SK-N-SH treated with all-trans-retinoic acid at 6 μM for 48 hours (cell line): ENCODE measurements around the gene MAK.
"Not testable (repeated sequence)": the region's sequence is repeated elsewhere in the genome, so short reads cannot be mapped to it uniquely, and the experiment has no call there.

Experiments used
- ATAC-seq: fragments of 200-7000 bp; cut with Tn5 transposase; 3 replicates; pipeline ENCODE4 v1.9.1; 2020; ENCODE audit warnings: mild to moderate bottlenecking, moderate library complexity
- ARNTL ChIP-seq: fragments of 450-650 bp; formaldehyde crosslinking; IDR thresholded peaks from 2 replicates; pipeline ENCODE4 v1.5.0; 2020; ENCODE audit warnings: low read depth, mild to moderate bottlenecking, moderate library complexity, borderline replicate concordance
- BACH2 ChIP-seq: fragments of 250-450 bp; sonication (Bioruptor Pico); IDR thresholded peaks from 2 replicates; pipeline ENCODE4 v1.9.0; 2021; ENCODE audit warnings: mild to moderate bottlenecking, borderline replicate concordance
- CSDC2 ChIP-seq: fragments of 250-450 bp; sonication (Bioruptor Pico); IDR thresholded peaks from 2 replicates; pipeline ENCODE4 v1.5.0; 2020; ENCODE audit warnings: mild to moderate bottlenecking, moderate library complexity
- ESRRG ChIP-seq: fragments of 250-450 bp; sonication (Bioruptor Pico); IDR thresholded peaks from 2 replicates; pipeline ENCODE4 v1.6.1; 2021; ENCODE audit warnings: mild to moderate bottlenecking
- GLIS3 ChIP-seq: fragments of 250-450 bp; sonication (Bioruptor Pico); IDR thresholded peaks from 2 replicates; pipeline ENCODE4 v1.5.0; 2020; ENCODE audit warnings: mild to moderate bottlenecking, moderate library complexity
- OSR1 ChIP-seq: fragments of 250-450 bp; sonication (Bioruptor Pico); IDR thresholded peaks from 2 replicates; pipeline ENCODE4 v1.8.0; 2022; ENCODE audit warnings: moderate library complexity, mild to moderate bottlenecking, inconsistent platforms
- PPARA ChIP-seq: fragments of 250-450 bp; sonication (Bioruptor Pico); IDR thresholded peaks from 2 replicates; pipeline ENCODE4 v1.5.0; 2020; ENCODE audit warnings: mild to moderate bottlenecking, borderline replicate concordance
- RARB ChIP-seq: fragments of 250-450 bp; sonication (Bioruptor Pico); IDR thresholded peaks from 2 replicates; pipeline ENCODE4 v1.8.0; 2021; ENCODE audit warnings: mild to moderate bottlenecking, moderate library complexity
- SNAI2 ChIP-seq: fragments of 250-450 bp; sonication (Bioruptor Pico); IDR thresholded peaks from 2 replicates; pipeline ENCODE4 v1.5.0; 2020; ENCODE audit warnings: mild to moderate bottlenecking, moderate library complexity
- ZC3H10 ChIP-seq: fragments of 250-450 bp; sonication (Bioruptor Pico); IDR thresholded peaks from 2 replicates; pipeline ENCODE4 v1.5.1; 2021; ENCODE audit warnings: mild to moderate bottlenecking, moderate library complexity
- ZFP3 ChIP-seq: fragments of 250-450 bp; sonication (Bioruptor Pico); IDR thresholded peaks from 2 replicates; pipeline ENCODE4 v1.5.0; 2020; ENCODE audit warnings: mild to moderate bottlenecking, moderate library complexity
- ZFP30 ChIP-seq: fragments of 450-650 bp; formaldehyde crosslinking; IDR thresholded peaks from 2 replicates; pipeline ENCODE4 v1.5.0; 2022; ENCODE audit warnings: mild to moderate bottlenecking, moderate library complexity
- ZNF565 ChIP-seq: fragments of 450-650 bp; formaldehyde crosslinking; conservative IDR thresholded peaks from 2 replicates; pipeline ENCODE4 v1.5.0; 2020; ENCODE audit warnings: low read depth, mild to moderate bottlenecking, moderate library complexity
- ZNF8 ChIP-seq: fragments of 450-650 bp; formaldehyde crosslinking; IDR thresholded peaks from 2 replicates; pipeline ENCODE4 v1.5.0; 2020; ENCODE audit warnings: mild to moderate bottlenecking, moderate library complexity
- TF ChIP-seq, protein P1 (sequence below): fragments of 250-450 bp; sonication (Bioruptor Pico); IDR thresholded peaks from 2 replicates; pipeline ENCODE4 v1.8.0; 2021; ENCODE audit warnings: low read depth, mild to moderate bottlenecking, moderate library complexity, borderline replicate concordance
- TF ChIP-seq, protein P2 (sequence below): fragments of 250-450 bp; sonication (Bioruptor Pico); IDR thresholded peaks from 2 replicates; pipeline ENCODE4 v1.5.1; 2021; ENCODE audit warnings: mild to moderate bottlenecking, moderate library complexity
- TF ChIP-seq, protein P3 (sequence below): fragments of 250-450 bp; sonication (Bioruptor Pico); IDR thresholded peaks from 2 replicates; pipeline ENCODE4 v1.5.1; 2020; ENCODE audit warnings: low read depth, mild to moderate bottlenecking, moderate library complexity
- TF ChIP-seq, protein P4 (sequence below): fragments of 250-450 bp; sonication (Bioruptor Pico); IDR thresholded peaks from 2 replicates; pipeline ENCODE4 v1.8.0; 2020; ENCODE audit warnings: mild to moderate bottlenecking, moderate library complexity, borderline replicate concordance

MAK gene

DNA sequence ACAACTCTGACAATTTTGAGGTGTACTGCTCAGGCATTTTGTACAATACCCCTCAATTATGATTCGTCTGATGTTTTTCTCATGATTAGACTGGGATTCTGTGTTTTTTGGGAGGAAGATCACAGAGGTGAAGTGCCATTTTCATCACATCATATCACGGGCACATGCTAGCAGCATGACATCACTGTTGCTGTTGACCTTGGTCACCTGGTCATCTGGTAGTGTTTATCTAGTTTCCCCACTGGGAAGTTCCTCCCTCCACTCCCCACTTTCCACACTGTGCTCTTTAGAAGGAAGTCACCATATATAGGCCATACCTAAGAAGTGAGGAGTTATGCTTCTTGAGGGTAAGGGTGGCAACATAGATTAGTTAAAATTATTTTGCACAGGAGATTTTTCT, 22.7 kb upstream of the MAK start:
- TF ChIP-seq ZNF565 (CRISPR knock-in tag) (no peak), SNAI2 (CRISPR knock-in tag) (no peak), ZFP30 (CRISPR knock-in tag) (no peak), ARNTL (CRISPR knock-in tag) (no peak), ZFP3 (no peak), ZC3H10 (no peak)
- TF ChIP-seq, protein P1, sequence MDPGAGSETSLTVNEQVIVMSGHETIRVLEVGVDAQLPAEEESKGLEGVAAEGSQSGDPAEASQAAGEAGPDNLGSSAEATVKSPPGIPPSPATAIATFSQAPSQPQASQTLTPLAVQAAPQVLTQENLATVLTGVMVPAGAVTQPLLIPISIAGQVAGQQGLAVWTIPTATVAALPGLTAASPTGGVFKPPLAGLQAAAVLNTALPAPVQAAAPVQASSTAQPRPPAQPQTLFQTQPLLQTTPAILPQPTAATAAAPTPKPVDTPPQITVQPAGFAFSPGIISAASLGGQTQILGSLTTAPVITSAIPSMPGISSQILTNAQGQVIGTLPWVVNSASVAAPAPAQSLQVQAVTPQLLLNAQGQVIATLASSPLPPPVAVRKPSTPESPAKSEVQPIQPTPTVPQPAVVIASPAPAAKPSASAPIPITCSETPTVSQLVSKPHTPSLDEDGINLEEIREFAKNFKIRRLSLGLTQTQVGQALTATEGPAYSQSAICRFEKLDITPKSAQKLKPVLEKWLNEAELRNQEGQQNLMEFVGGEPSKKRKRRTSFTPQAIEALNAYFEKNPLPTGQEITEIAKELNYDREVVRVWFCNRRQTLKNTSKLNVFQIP: no peak
- TF ChIP-seq, protein P2, sequence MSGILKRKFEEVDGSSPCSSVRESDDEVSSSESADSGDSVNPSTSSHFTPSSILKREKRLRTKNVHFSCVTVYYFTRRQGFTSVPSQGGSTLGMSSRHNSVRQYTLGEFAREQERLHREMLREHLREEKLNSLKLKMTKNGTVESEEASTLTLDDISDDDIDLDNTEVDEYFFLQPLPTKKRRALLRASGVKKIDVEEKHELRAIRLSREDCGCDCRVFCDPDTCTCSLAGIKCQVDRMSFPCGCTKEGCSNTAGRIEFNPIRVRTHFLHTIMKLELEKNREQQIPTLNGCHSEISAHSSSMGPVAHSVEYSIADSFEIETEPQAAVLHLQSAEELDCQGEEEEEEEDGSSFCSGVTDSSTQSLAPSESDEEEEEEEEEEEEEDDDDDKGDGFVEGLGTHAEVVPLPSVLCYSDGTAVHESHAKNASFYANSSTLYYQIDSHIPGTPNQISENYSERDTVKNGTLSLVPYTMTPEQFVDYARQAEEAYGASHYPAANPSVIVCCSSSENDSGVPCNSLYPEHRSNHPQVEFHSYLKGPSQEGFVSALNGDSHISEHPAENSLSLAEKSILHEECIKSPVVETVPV (CRISPR knock-in tag): no peak
- TF ChIP-seq, all 23 proteins: peak for 0
- no peak for ATAC-seq

DNA sequence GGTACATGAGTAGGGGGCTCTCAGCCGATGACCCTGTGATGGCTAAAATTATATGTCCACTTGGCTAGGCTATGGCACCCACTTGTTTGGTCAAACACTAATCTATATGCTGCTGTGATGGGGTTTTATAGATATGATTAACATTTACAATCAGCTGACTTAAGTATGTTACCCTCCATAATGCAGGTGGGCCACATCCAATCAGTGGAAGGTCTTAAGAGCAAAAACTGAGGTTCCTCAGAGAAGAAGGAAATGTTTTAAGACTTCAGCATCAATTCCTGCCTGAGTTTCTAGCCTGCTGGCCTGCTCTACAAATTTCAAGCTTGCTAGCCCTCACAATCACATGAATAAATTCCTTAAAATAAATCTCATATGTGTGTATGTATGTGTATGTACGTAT, 18.9 kb upstream of the MAK start:
- no peak for TF ChIP-seq SNAI2 (CRISPR knock-in tag)
- no peak for TF ChIP-seq GLIS3 (CRISPR knock-in tag)
- TF ChIP-seq, protein P2 (CRISPR knock-in tag): no peak
- TF ChIP-seq OSR1 (CRISPR knock-in tag): no peak
- TF ChIP-seq ZNF8 (CRISPR knock-in tag): no peak
- TF ChIP-seq, protein P3, sequence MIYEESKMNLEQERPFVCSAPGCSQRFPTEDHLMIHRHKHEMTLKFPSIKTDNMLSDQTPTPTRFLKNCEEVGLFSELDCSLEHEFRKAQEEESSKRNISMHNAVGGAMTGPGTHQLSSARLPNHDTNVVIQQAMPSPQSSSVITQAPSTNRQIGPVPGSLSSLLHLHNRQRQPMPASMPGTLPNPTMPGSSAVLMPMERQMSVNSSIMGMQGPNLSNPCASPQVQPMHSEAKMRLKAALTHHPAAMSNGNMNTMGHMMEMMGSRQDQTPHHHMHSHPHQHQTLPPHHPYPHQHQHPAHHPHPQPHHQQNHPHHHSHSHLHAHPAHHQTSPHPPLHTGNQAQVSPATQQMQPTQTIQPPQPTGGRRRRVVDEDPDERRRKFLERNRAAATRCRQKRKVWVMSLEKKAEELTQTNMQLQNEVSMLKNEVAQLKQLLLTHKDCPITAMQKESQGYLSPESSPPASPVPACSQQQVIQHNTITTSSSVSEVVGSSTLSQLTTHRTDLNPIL (CRISPR knock-in tag): no peak
- no peak for TF ChIP-seq CSDC2 (CRISPR knock-in tag)
- no peak for TF ChIP-seq RARB
- TF ChIP-seq, protein P4, sequence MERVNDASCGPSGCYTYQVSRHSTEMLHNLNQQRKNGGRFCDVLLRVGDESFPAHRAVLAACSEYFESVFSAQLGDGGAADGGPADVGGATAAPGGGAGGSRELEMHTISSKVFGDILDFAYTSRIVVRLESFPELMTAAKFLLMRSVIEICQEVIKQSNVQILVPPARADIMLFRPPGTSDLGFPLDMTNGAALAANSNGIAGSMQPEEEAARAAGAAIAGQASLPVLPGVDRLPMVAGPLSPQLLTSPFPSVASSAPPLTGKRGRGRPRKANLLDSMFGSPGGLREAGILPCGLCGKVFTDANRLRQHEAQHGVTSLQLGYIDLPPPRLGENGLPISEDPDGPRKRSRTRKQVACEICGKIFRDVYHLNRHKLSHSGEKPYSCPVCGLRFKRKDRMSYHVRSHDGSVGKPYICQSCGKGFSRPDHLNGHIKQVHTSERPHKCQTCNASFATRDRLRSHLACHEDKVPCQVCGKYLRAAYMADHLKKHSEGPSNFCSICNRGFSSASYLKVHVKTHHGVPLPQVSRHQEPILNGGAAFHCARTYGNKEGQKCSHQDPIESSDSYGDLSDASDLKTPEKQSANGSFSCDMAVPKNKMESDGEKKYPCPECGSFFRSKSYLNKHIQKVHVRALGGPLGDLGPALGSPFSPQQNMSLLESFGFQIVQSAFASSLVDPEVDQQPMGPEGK (CRISPR knock-in tag): no peak
- TF ChIP-seq ARNTL (CRISPR knock-in tag): no peak
- TF ChIP-seq ZFP3: no peak
- no peak for TF ChIP-seq ZFP30 (CRISPR knock-in tag)
- no peak for TF ChIP-seq BACH2 (CRISPR knock-in tag)
- TF ChIP-seq ZNF565 (CRISPR knock-in tag): no peak
- TF ChIP-seq ESRRG: no peak
- ATAC-seq: no peak

DNA sequence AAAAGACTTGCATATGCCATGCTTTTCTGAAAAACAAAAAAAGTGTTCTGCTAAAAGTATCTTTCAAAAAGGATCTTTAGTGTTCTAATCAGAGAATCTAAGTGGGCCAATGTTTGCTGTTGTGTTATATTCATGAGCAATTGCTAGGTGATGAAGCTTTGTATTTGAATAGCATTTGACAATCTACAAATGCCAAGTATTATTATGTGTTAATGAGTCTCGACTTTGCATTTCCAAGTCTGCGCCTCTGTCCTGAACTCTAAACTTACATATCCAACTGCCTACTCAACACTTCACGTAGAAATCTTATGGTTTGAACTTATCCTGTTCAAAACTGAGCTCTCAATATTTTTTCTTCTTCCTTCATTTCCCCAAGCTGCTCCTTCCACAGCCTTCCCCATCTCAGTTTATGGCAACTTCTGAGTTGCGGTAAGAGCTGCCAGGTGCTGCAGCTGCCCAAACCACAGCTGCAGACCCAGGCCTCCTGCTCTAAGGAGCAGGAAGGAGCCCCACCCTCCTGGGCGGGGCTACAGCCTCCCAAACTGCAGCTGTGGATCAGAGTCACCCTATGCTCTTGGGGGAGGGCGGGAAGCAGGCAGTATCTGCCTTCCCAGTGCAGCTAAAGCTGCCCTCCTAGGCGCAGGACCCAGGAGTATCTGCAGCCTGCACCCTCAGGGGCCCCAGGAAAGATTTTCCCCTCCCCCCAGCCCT, 16.7 kb upstream of the MAK start:
- TF ChIP-seq, protein P1: no peak
- TF ChIP-seq ZFP3 (no peak), PPARA (no peak), ZNF565 (CRISPR knock-in tag) (no peak)
- ATAC-seq: no peak

DNA sequence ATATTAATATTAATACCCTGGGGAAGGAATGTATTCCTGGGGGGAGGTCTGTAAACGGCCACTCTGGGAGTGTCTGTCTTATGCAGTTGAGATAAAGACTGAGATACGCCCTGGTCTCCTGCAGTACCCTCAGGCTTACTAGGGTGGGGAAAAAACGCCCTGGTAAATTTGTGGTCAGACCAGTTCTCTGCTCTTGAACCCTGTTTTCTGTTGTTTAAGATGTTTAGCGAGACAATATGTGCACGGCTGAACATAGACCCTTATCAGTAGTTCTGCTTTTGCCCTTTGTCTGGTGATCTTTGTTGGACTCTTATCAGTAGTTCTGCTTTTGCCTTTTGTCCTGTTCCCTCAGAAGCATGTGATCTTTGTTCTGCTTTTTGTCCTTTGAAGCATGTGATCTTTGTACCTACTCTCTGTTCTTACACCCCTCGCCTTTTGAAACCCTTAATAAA, 15.5 kb upstream of the MAK start:
- ATAC-seq: not testable (repeated sequence)
